ENCODE data around the gene TREX2. TPM values are rescaled to one million over a fixed set of nuclear protein-coding genes. Genes with fewer than 3 reads are reported as not detected.

The TREX2 gene
- total RNA-seq, 1 donor from 2014 or later = 0.80 TPM

GRCh38 chrX:153476666-153477363, 31.0 kb upstream of the TREX2 start:
- no peak overlapping the region for H3K4me3 Mint-ChIP-seq (ENCODE audit: unreplicated experiment)
- no peak for DNase-seq (ENCODE audit: low spot score)
- H3K9me3 Mint-ChIP-seq (ENCODE audit: low read depth) = peaks cover 4% of the 10 kb centered on the region
- no peaks in the 10 kb centered on the region for H3K27me3 Mint-ChIP-seq (ENCODE audit: low read depth)
- no peaks in the 10 kb centered on the region for H3K36me3 Mint-ChIP-seq (ENCODE audit: low read depth)
- peaks cover 52% of the 10 kb centered on the region for H3K4me1 Mint-ChIP-seq (ENCODE audit: low read depth)
- TF ChIP-seq CTCF (IDR thresholded peaks at IDR 0.05) = no peak
- peak overlapping the region; percentile 87 for H3K27ac Mint-ChIP-seq (ENCODE audit: unreplicated experiment)

GRCh38 chrX:153475751-153476281, 30.0 kb upstream of the TREX2 start:
- Mint-ChIP-seq H3K27me3 (ENCODE audit: low read depth) (no peaks in the 10 kb centered on the region), H3K27ac (ENCODE audit: unreplicated experiment) (peak overlapping the region; percentile 85), H3K9me3 (ENCODE audit: low read depth) (peaks cover 4% of the 10 kb centered on the region), H3K4me1 (ENCODE audit: low read depth) (peaks cover 62% of the 10 kb centered on the region), H3K4me3 (ENCODE audit: unreplicated experiment) (no peak overlapping the region), H3K36me3 (ENCODE audit: low read depth) (no peaks in the 10 kb centered on the region)
- DNase-seq (ENCODE audit: low spot score) = no peak
- no peak for TF ChIP-seq CTCF (IDR thresholded peaks at IDR 0.05)

GRCh38 chrX:153475271-153475670, 29.4 kb upstream of the TREX2 start:
- peak overlapping the region; percentile 82 for H3K27ac Mint-ChIP-seq (ENCODE audit: unreplicated experiment)
- H3K4me3 Mint-ChIP-seq (ENCODE audit: unreplicated experiment) = no peak overlapping the region
- H3K9me3 Mint-ChIP-seq (ENCODE audit: low read depth) = peaks cover 4% of the 10 kb centered on the region
- DNase-seq (ENCODE audit: low spot score) = no peak
- TF ChIP-seq CTCF (IDR thresholded peaks at IDR 0.05) = no peak
- H3K27me3 Mint-ChIP-seq (ENCODE audit: low read depth) = no peaks in the 10 kb centered on the region
- H3K4me1 Mint-ChIP-seq (ENCODE audit: low read depth) = peaks cover 62% of the 10 kb centered on the region
- no peaks in the 10 kb centered on the region for H3K36me3 Mint-ChIP-seq (ENCODE audit: low read depth)

- H3K9me3 Mint-ChIP-seq (ENCODE audit: low read depth) = peaks cover 4% of the 10 kb centered on the region
- H3K4me3 Mint-ChIP-seq (ENCODE audit: unreplicated experiment) = no peak overlapping the region
- no peak for TF ChIP-seq CTCF (IDR thresholded peaks at IDR 0.05)
- H3K27me3 Mint-ChIP-seq (ENCODE audit: low read depth) = no peaks in the 10 kb centered on the region
- H3K4me1 Mint-ChIP-seq (ENCODE audit: low read depth) = peaks cover 62% of the 10 kb centered on the region
- no peaks in the 10 kb centered on the region for H3K36me3 Mint-ChIP-seq (ENCODE audit: low read depth)
- H3K27ac Mint-ChIP-seq (ENCODE audit: unreplicated experiment) = peak overlapping the region; percentile 82
- DNase-seq (ENCODE audit: low spot score) = no peak
Measured at GRCh38 chrX:153474718-153475117, 28.9 kb upstream of the TREX2 start.

- no peaks in the 10 kb centered on the region for H3K36me3 Mint-ChIP-seq (ENCODE audit: low read depth)
- H3K9me3 Mint-ChIP-seq (ENCODE audit: low read depth) = peaks cover 4% of the 10 kb centered on the region
- H3K4me3 Mint-ChIP-seq (ENCODE audit: unreplicated experiment) = no peak overlapping the region
- no peak overlapping the region for H3K27ac Mint-ChIP-seq (ENCODE audit: unreplicated experiment)
- H3K27me3 Mint-ChIP-seq (ENCODE audit: low read depth) = no peaks in the 10 kb centered on the region
- TF ChIP-seq CTCF (IDR thresholded peaks at IDR 0.05) = no peak
- peaks cover 65% of the 10 kb centered on the region for H3K4me1 Mint-ChIP-seq (ENCODE audit: low read depth)
- no peak for DNase-seq (ENCODE audit: low spot score)
Measured at GRCh38 chrX:153474266-153474665, 28.4 kb upstream of the TREX2 start.
